ENCODE data around the gene ZMYND11. TPM values are rescaled to one million over a fixed set of nuclear protein-coding genes. Genes with fewer than 3 reads are reported as not detected.

The ZMYND11 gene
- total and polyA plus RNA-seq, 2 donors from 2014 or later = 32.7 to 80.7 TPM

- no peaks in the 10 kb centered on the region for H3K4me1 ChIP-seq (ENCODE audit: control insufficient read depth in 2 of 3, insufficient read depth in 2 of 3, low read depth in 1 of 3, low read length in 3 of 3)
- peaks cover 0 to 9% (median 5%) of the 10 kb centered on the region in 3 donors for H3K36me3 ChIP-seq (ENCODE audit: control insufficient read depth in 2 of 3, insufficient read depth in 3 of 3, low read length in 3 of 3)
- no peaks in the 10 kb centered on the region for H3K27me3 ChIP-seq (ENCODE audit: control insufficient read depth, insufficient read depth, low read length)
- H3K27ac ChIP-seq (ENCODE audit: low read depth in 2 of 2, low read length in 2 of 2) = no peak overlapping the region
- no peaks in the 10 kb centered on the region for H3K9me3 ChIP-seq (ENCODE audit: control insufficient read depth in 2 of 3, insufficient read depth in 1 of 3, low read length in 3 of 3)
- intact Hi-C loops (cut with DNase I) = no loop called here
- no peak for TF ChIP-seq CTCF (IDR thresholded peaks at IDR 0.05; ENCODE audit: borderline replicate concordance, extremely low read depth, insufficient read depth)
- H3K9ac ChIP-seq (ENCODE audit: low read length in 3 of 3) = no peak overlapping the region
- DNase-seq (peak in 2 of 5 donors; percentile 4), FAIRE-seq (no peak)
- no peak overlapping the region for H3K4me3 ChIP-seq (ENCODE audit: low read length in 3 of 3)
Observed at GRCh38 chr10:234708-235406, 99.6 kb downstream of the ZMYND11 start.

DNA sequence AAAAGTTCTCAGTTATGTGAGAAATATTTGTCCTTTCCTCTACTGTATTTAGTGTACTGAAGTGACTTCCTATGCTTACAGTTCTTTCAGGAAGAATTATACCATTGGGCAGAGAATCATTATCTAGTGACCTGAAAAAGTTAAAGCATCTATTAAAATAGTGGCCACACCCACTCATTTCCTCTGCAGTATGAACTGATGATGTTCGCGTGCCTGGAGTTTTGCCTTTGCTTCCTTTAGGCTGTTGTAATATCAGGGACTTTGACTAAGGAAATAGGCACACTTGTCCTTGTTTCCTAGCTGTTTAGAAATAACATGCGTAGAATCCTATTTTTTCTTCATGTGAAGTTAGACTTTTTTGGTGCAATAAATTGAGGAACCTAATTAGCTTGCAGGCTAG lies 100.7 kb downstream of the ZMYND11 start:
- Histone ChIP-seq H3K27me3 (ENCODE audit: control insufficient read depth, insufficient read depth, low read length) (no peaks in the 10 kb centered on the region), H3K4me3 (ENCODE audit: low read length in 3 of 3) (no peak overlapping the region), H3K9ac (ENCODE audit: low read length in 3 of 3) (no peak overlapping the region), H3K36me3 (ENCODE audit: control insufficient read depth in 2 of 3, insufficient read depth in 3 of 3, low read length in 3 of 3) (peaks cover 0 to 16% (median 6%) of the 10 kb centered on the region in 3 donors), H3K4me1 (ENCODE audit: control insufficient read depth in 2 of 3, insufficient read depth in 2 of 3, low read depth in 1 of 3, low read length in 3 of 3) (no peaks in the 10 kb centered on the region), H3K27ac (ENCODE audit: low read depth in 2 of 2, low read length in 2 of 2) (no peak overlapping the region), H3K9me3 (ENCODE audit: control insufficient read depth in 2 of 3, insufficient read depth in 1 of 3, low read length in 3 of 3) (no peaks in the 10 kb centered on the region)
- FAIRE-seq = no peak
- DNase-seq = peak in 1 of 5 donors; percentile 7
- intact Hi-C loops (cut with DNase I) = no loop called here
- no peak for TF ChIP-seq CTCF (IDR thresholded peaks at IDR 0.05; ENCODE audit: borderline replicate concordance, extremely low read depth, insufficient read depth)

DNA sequence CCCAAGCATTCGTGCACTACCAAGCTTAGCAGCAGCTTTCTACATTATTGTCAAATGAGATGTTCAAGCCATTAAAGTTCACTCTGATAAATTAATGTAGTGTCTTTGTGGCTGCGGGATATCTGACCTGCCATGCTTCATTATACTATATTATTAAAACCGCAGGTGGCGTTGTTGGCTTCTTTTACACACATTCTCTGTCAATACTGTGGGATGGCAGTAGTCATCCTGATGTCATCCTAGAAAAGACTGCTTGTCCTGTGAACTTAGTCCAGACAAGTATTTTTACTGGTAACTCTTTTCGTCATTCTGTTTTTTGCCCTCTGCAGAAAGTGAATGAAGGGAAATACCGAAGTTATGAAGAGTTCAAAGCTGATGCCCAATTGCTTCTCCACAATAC lies 103.9 kb downstream of the ZMYND11 start:
- Histone ChIP-seq H3K9ac (ENCODE audit: low read length in 3 of 3) (no peak overlapping the region), H3K27ac (ENCODE audit: low read depth in 2 of 2, low read length in 2 of 2) (no peak overlapping the region), H3K9me3 (ENCODE audit: control insufficient read depth in 2 of 3, insufficient read depth in 1 of 3, low read length in 3 of 3) (no peaks in the 10 kb centered on the region), H3K4me3 (ENCODE audit: low read length in 3 of 3) (no peak overlapping the region), H3K4me1 (ENCODE audit: control insufficient read depth in 2 of 3, insufficient read depth in 2 of 3, low read depth in 1 of 3, low read length in 3 of 3) (no peaks in the 10 kb centered on the region), H3K27me3 (ENCODE audit: control insufficient read depth, insufficient read depth, low read length) (no peaks in the 10 kb centered on the region), H3K36me3 (ENCODE audit: control insufficient read depth in 2 of 3, insufficient read depth in 3 of 3, low read length in 3 of 3) (peaks cover 0 to 21% (median 11%) of the 10 kb centered on the region in 3 donors)
- DNase-seq (peak in 2 of 5 donors; percentile 5 to 29), FAIRE-seq (no peak)
- TF ChIP-seq CTCF (IDR thresholded peaks at IDR 0.05; ENCODE audit: borderline replicate concordance, extremely low read depth, insufficient read depth) = no peak
- intact Hi-C loops (cut with DNase I) = no loop called here

Measured in kidney (tissue), 14 donors.